Activated naive CD4-positive, alpha-beta T cell treated with anti-CD3 and anti-CD28 coated beads for 36 hours (primary cell): ENCODE measurements around the gene REEP6. TPM values are rescaled to one million over a fixed set of nuclear protein-coding genes. Genes with fewer than 3 reads are reported as not detected.

ENCODE experiments used
- CTCF ChIA-PET: fragments of 350-600 bp; sonication (Branson Sonifier 250); formaldehyde crosslinking; loops from one replicate; lab custom pipeline; 2021; ENCODE audit warnings: antibody characterized with exemption; lab: Charles Lee
- DNase-seq: peaks from one replicate; pipeline ENCODE4 v3.0.0-alpha.2; 2020
- H3K27ac Mint-ChIP-seq: one replicate; pipeline ENCODE4 v1.8.0; 2021; ENCODE audit warnings: mild to moderate bottlenecking, mixed read lengths
- H3K27me3 Mint-ChIP-seq: one replicate; pipeline ENCODE4 v1.8.0; 2021; ENCODE audit warnings: low read depth, mixed read lengths
- H3K36me3 Mint-ChIP-seq: one replicate; pipeline ENCODE4 v1.8.0; 2021; ENCODE audit warnings: low read depth, mixed read lengths
- H3K4me1 Mint-ChIP-seq: one replicate; pipeline ENCODE4 v1.8.0; 2021; ENCODE audit warnings: low read depth, mixed read lengths
- H3K4me3 Mint-ChIP-seq: one replicate; pipeline ENCODE4 v1.8.0; 2021; ENCODE audit warnings: mild to moderate bottlenecking, moderate library complexity, mixed read lengths
- H3K9me3 Mint-ChIP-seq: one replicate; pipeline ENCODE4 v1.8.0; 2021; ENCODE audit warnings: mixed read lengths
- intact Hi-C: fragments of 100-400 bp; cut with micrococcal nuclease; formaldehyde crosslinking; loops from one replicate; pipeline ENCODE4 v1.15.1; 2023
- total RNA-seq, 2 experiments: library from RNA; stranded (reverse); gene quantifications; one replicate each; pipeline ENCODE4 v1.2.3, GENCODE V29; 2021

The REEP6 gene
- total RNA-seq, 2 experiments from 2014 or later = 1.3 to 1.6 TPM

DNA sequence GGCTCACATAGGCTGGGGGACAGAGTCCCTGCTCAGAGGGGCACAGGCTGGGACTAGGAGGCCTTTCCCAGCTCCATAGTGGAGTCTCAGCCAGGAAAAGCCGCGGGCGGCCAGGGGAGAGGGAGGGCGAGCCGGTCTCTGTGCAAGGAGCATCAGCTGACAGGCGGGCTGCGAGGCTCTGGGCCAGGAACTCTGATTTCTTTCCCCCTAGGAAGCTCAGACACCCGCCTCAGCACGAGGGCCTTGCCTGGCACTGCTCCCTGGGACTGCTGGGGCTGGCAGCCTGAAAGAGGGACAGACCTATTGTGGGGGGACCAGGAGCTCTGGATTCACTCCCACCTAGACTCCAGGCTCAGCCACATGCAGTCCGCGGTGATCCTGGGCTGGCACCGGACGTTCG lies 30.7 kb downstream of the REEP6 start:
- DNase-seq = no peak
- H3K9me3 Mint-ChIP-seq = no peaks in the 10 kb centered on the region
- no peak overlapping the region for H3K4me3 Mint-ChIP-seq
- peaks cover 7% of the 10 kb centered on the region for H3K4me1 Mint-ChIP-seq
- CTCF ChIA-PET = no interaction called here
- intact Hi-C loops = no loop called here
- peaks cover 24% of the 10 kb centered on the region for H3K27me3 Mint-ChIP-seq
- no peaks in the 10 kb centered on the region for H3K36me3 Mint-ChIP-seq
- no peak overlapping the region for H3K27ac Mint-ChIP-seq

- peaks cover 7% of the 10 kb centered on the region for H3K4me1 Mint-ChIP-seq
These were observed 31.1 kb downstream of the REEP6 start for GRCh38 chr19:1522061-1522460.

DNA sequence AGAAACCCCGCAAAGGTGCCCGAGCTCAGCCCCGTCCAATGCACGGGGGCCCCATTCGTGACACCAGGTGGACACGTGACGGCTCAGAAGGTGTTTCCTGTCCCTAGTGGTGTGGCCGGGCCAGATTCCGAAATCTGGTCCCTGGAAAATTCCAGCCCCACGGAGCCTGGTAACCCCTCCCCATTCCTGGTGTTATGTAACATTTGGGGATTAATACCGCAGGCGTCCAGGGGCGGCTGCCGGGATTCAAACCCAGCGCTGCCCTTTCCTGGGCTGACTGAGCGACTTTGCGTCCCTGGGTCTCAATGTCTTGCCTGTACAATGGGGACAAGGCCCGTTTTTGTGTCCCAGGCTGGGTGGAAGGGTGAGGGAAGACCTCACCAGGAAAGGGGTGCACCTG lies 31.9 kb downstream of the REEP6 start:
- Mint-ChIP-seq H3K27ac (no peak overlapping the region), H3K4me1 (peaks cover 7% of the 10 kb centered on the region), H3K9me3 (no peaks in the 10 kb centered on the region), H3K4me3 (no peak overlapping the region), H3K36me3 (no peaks in the 10 kb centered on the region), H3K27me3 (peaks cover 30% of the 10 kb centered on the region)
- CTCF ChIA-PET = no interaction called here
- intact Hi-C loops = no loop called here
- no peak for DNase-seq

More at GRCh38 chr19:1522061-1522460, 31.1 kb downstream of the REEP6 start:
- no peaks in the 10 kb centered on the region for H3K36me3 Mint-ChIP-seq
- no peak overlapping the region for H3K27ac Mint-ChIP-seq
- peaks cover 25% of the 10 kb centered on the region for H3K27me3 Mint-ChIP-seq
- H3K4me3 Mint-ChIP-seq = no peak overlapping the region
- no peaks in the 10 kb centered on the region for H3K9me3 Mint-ChIP-seq
- no peak for DNase-seq
- intact Hi-C loops = no loop called here
- CTCF ChIA-PET = no interaction called here

DNA sequence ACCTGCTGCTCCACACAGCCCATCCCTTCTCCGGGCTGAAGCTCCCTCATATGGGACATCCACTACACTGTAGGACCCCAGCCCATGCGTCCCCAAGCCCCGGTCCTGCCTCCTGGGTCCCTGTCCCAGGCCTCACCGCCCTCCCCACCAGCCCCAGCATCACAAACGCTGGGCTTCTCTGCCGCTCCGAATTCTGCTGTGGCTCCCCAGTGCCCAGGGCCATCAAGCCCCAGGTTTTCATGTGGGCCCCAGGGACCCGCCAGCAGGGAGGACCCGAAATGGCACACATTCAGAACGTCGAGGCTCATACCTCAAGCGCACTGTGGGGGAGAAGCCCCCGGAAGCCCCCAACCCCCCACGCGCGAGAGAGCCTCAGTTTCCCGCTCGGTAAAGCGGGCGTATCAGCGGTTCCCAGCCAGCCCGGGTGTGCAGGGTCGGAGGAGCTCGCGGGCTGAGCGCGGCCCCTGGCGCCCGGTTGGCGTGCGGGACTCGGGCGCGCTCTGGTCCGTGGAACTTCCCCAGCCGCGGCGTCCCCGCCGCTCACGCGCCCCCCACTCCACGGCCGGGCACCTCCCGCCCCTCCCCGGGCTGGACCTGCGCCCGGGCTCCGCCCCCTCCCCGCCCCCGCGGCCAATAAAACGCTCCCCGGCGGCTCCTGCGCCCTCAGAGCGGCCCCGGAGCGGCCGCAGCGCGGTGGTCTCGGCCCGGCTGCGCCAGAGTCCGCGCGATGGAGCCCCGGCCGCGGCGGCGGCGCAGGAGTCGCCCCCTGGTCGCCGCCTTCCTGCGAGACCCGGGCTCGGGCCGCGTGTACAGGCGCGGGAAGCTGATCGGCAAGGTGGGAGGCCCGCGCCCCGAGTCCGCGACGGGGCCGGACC lies 32.7 kb downstream of the REEP6 start, which contains the start of gene PLK5:
Gene PLK5 (plus strand): TSS at position 666 of the 875 bp plus-strand sequence. CDS start 2,920 bp downstream, outside the sequence.
- no peak for DNase-seq
- Mint-ChIP-seq H3K36me3 (no peaks in the 10 kb centered on the region), H3K4me3 (no peak within 1 kb of the TSS), H3K9me3 (no peaks in the 10 kb centered on the region), H3K27me3 (peaks cover 30% of the 10 kb centered on the region), H3K27ac (no peak within 1 kb of the TSS), H3K4me1 (peaks cover 7% of the 10 kb centered on the region)
- intact Hi-C loops = no loop called here
- CTCF ChIA-PET = no interaction called here

DNA sequence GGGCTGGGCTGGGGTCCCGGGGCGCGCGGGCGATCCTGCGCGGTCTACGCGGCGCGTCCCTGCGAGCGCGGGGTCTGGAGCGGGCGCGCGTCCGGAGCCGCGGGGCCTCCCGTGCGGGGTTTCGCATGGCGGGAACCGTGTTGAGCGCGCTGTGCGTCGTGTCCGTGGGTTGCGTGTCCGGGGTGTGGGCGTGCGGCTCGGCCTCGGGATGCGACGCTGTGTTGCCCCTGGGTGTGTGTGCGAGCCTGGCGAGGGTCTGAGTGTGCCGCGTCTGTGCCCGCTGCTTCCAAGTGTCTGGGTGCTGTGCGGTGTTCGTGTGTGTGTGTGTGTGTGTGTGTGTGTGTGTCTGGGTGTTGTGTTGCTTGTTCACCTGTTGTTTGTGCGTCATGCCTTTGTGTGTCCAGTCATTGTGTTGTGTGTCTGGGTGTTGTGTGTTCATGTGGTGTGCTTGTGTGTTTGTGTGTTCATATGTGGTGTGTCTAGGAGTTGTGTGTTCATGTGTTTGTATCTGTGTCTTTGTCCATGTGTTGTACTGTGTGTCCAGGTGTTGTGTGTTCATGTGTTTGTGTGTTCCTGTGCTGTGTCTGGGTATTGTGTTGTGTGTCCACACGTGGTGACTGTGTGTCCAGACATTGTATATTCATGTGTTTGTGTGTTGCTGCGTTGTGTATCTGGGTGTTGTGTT lies 33.4 kb downstream of the REEP6 start:
- CTCF ChIA-PET = no interaction called here
- intact Hi-C loops = no loop called here
- no peak for DNase-seq
- H3K4me3 Mint-ChIP-seq = no peak overlapping the region
- no peak overlapping the region for H3K27ac Mint-ChIP-seq
- peaks cover 30% of the 10 kb centered on the region for H3K27me3 Mint-ChIP-seq
- peaks cover 7% of the 10 kb centered on the region for H3K4me1 Mint-ChIP-seq
- H3K36me3 Mint-ChIP-seq = no peaks in the 10 kb centered on the region
- H3K9me3 Mint-ChIP-seq = no peaks in the 10 kb centered on the region

GRCh38 chr19:1524972-1525325 lies 34.0 kb downstream of the REEP6 start:
- peaks cover 33% of the 10 kb centered on the region for H3K27me3 Mint-ChIP-seq
- CTCF ChIA-PET = no interaction called here

DNA sequence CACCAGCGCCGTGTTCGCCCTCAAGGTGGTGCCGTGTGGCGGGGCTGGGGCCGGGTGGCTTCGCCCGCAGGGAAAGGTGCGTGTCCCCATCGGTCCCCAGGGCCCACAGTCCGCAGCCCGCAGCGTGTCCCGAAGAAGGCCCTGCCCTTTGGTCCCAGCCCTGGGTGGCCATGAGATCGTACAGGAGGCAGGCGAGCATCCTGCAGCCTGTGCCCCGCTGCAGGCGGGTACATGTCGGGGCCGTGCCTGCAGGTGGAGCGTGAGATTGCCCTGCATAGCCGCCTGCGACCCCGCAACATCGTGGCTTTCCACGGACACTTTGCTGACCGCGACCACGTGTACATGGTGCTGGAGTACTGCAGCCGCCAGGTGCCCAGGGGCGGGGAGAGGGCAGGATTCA lies 34.4 kb downstream of the REEP6 start:
- Mint-ChIP-seq H3K4me3 (no peak overlapping the region), H3K27ac (no peak overlapping the region), H3K4me1 (peaks cover 7% of the 10 kb centered on the region), H3K27me3 (peaks cover 36% of the 10 kb centered on the region), H3K9me3 (no peaks in the 10 kb centered on the region), H3K36me3 (no peaks in the 10 kb centered on the region)
- DNase-seq = no peak
- CTCF ChIA-PET = no interaction called here
- intact Hi-C loops = no loop called here

More at GRCh38 chr19:1524972-1525325, 34.0 kb downstream of the REEP6 start:
- Mint-ChIP-seq H3K36me3 (no peaks in the 10 kb centered on the region), H3K4me3 (no peak overlapping the region), H3K9me3 (no peaks in the 10 kb centered on the region), H3K27ac (no peak overlapping the region), H3K4me1 (peaks cover 7% of the 10 kb centered on the region)
- DNase-seq = no peak
- intact Hi-C loops = no loop called here

DNA sequence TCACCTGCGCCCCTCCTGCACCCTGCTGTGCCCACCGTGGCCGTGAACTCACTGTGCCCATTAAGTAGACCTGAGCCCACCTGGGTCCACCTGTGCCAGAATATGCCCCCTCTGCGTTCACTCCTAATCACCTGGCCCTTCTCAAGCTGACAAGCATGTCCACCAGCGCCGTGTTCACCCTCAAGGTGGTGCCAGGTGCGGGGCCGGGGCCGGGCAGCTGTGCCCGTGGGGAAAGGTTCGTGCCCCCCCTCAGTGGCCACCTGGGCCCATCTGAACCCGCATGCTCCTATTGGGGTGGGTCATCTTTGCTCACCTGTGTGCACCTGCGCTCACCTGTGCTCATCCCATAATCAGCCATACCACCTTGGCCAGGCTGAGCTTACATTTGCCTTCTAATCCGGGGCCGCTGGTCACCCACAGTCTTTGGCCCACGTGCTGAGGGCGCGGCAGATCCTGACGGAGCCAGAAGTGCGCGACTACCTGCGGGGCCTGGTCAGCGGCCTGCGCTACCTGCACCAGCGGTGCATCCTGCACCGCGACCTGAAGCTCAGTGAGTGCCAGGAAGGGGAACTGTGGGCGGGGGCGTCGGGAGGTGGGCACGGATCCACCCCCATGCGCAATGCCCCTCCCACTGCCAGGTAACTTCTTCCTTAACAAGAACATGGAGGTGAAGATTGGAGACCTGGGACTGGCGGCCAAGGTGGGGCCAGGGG lies 35.2 kb downstream of the REEP6 start:
- Mint-ChIP-seq H3K27ac (no peak overlapping the region), H3K9me3 (no peaks in the 10 kb centered on the region), H3K4me3 (no peak overlapping the region), H3K4me1 (peaks cover 7% of the 10 kb centered on the region), H3K36me3 (no peaks in the 10 kb centered on the region), H3K27me3 (peaks cover 36% of the 10 kb centered on the region)
- DNase-seq = no peak
- intact Hi-C loops = no loop called here
- CTCF ChIA-PET = no interaction called here

- no peak overlapping the region for H3K27ac Mint-ChIP-seq
- CTCF ChIA-PET = no interaction called here
- intact Hi-C loops = no loop called here
- H3K9me3 Mint-ChIP-seq = no peaks in the 10 kb centered on the region
- peaks cover 7% of the 10 kb centered on the region for H3K4me1 Mint-ChIP-seq
- H3K36me3 Mint-ChIP-seq = no peaks in the 10 kb centered on the region
- no peak for DNase-seq
- no peak overlapping the region for H3K4me3 Mint-ChIP-seq
- peaks cover 36% of the 10 kb centered on the region for H3K27me3 Mint-ChIP-seq
These were observed 36.1 kb downstream of the REEP6 start for GRCh38 chr19:1526979-1527649.

DNA sequence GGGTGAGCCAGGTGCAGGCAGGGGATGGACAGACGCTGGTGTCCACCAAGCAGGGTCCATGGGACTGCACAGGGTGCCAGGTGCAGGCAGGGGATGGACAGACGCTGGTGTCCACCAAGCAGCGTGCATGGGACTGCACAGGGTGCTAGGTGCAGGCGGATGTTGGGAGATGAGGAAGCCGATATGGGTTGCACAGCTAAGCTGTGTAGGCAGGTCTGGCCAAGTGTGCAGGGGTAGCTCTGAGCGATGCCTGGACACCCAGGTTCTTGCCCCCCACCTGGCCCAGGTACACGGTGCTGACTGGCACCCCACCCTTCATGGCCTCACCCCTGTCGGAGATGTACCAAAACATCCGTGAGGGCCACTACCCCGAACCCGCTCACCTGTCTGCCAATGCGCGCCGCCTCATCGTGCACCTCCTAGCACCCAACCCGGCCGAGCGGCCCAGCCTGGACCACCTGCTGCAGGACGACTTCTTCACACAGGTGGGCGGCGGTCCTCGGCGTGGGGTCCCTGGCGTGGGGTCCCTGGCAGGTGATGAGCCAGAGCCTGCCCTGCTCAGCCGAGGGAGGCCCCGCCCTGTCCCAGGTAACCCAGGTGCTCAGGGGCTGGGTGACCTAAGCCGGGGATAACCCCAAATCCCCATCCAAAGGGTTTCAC lies 36.8 kb downstream of the REEP6 start:
- peaks cover 7% of the 10 kb centered on the region for H3K4me1 Mint-ChIP-seq
- no peak overlapping the region for H3K27ac Mint-ChIP-seq
- no peaks in the 10 kb centered on the region for H3K36me3 Mint-ChIP-seq
- CTCF ChIA-PET = no interaction called here
- DNase-seq = no peak
- H3K4me3 Mint-ChIP-seq = no peak overlapping the region
- intact Hi-C loops = no loop called here
- no peaks in the 10 kb centered on the region for H3K9me3 Mint-ChIP-seq
- peaks cover 36% of the 10 kb centered on the region for H3K27me3 Mint-ChIP-seq

GRCh38 chr19:1528596-1529429 lies 37.8 kb downstream of the REEP6 start:
- no peaks in the 10 kb centered on the region for H3K36me3 Mint-ChIP-seq
- peaks cover 7% of the 10 kb centered on the region for H3K4me1 Mint-ChIP-seq
- peaks cover 32% of the 10 kb centered on the region for H3K27me3 Mint-ChIP-seq
- no peak overlapping the region for H3K27ac Mint-ChIP-seq
- DNase-seq = no peak
- H3K9me3 Mint-ChIP-seq = no peaks in the 10 kb centered on the region
- CTCF ChIA-PET = no interaction called here
- no peak overlapping the region for H3K4me3 Mint-ChIP-seq
- intact Hi-C loops = no loop called here
